Measurements from ENCODE around the gene HTR1B.

DNA sequence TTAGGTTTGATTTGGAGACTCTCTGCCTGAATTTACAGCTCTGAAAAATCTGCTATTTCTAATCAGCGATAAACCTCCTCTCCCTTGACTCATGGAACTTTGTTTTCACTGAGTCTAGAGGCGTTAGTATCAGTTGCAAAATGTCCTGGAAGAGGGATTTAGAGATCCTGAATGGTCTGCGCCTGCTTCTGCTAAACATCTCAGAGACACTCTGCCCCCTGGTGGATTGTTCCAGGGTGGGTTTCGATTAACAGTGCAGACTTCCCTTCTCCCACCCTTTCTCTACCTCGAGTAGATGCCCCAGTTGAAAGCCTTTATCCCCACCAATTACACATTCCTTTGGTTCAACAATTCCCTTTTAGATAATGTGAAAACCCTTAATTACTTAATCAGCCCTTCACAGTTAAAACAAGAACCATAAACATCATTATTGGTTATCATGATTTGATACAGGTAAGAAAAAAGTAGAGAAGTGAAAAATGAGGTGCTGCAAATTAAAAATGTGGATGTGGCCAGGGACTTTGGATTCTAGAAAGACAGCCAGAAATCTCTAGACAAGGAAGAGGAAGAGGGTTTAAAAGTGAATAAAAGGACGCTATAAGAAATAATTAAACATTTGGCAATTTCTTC, 5.5 kb downstream of the HTR1B start:
- peak; percentile 32 for TF ChIP-seq POLR2AphosphoS5 (IDR thresholded peaks at IDR 0.05; ENCODE audit: insufficient read depth, low read depth, low read length)
- TF ChIP-seq POLR2A (IDR thresholded peaks at IDR 0.05; ENCODE audit: low read depth, low read length), result no peak
- TF ChIP-seq, protein P1, sequence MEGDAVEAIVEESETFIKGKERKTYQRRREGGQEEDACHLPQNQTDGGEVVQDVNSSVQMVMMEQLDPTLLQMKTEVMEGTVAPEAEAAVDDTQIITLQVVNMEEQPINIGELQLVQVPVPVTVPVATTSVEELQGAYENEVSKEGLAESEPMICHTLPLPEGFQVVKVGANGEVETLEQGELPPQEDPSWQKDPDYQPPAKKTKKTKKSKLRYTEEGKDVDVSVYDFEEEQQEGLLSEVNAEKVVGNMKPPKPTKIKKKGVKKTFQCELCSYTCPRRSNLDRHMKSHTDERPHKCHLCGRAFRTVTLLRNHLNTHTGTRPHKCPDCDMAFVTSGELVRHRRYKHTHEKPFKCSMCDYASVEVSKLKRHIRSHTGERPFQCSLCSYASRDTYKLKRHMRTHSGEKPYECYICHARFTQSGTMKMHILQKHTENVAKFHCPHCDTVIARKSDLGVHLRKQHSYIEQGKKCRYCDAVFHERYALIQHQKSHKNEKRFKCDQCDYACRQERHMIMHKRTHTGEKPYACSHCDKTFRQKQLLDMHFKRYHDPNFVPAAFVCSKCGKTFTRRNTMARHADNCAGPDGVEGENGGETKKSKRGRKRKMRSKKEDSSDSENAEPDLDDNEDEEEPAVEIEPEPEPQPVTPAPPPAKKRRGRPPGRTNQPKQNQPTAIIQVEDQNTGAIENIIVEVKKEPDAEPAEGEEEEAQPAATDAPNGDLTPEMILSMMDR (IDR thresholded peaks at IDR 0.05; ENCODE audit: extremely low read depth in 1 of 2, insufficient read depth in 1 of 2, low read depth in 1 of 2, low read length in 2 of 2), result peak; percentile 71 to 81
- no peak for TF ChIP-seq JUN (IDR thresholded peaks at IDR 0.05; ENCODE audit: borderline replicate concordance, insufficient read depth, insufficient read length, low read depth)
- TF ChIP-seq EZH2 (IDR thresholded peaks at IDR 0.05; ENCODE audit: borderline replicate concordance, low read depth, low read length, severe bottlenecking), result no peak
- TF ChIP-seq, protein P2, sequence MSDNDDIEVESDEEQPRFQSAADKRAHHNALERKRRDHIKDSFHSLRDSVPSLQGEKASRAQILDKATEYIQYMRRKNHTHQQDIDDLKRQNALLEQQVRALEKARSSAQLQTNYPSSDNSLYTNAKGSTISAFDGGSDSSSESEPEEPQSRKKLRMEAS (IDR thresholded peaks at IDR 0.05; ENCODE audit: insufficient read depth, insufficient read length), result no peak
- no peak for TF ChIP-seq FOS (IDR thresholded peaks at IDR 0.05; ENCODE audit: borderline replicate concordance, insufficient read depth, low read length)
- TF ChIP-seq GATA2 (IDR thresholded peaks at IDR 0.05; ENCODE audit: insufficient read depth, insufficient read length, low read depth, low read length), result peak; percentile 38
- TF ChIP-seq MYC (IDR thresholded peaks at IDR 0.05; ENCODE audit: low read depth, low read length), result no peak
